WTC11 (cell line): ENCODE measurements around the gene POGZ. TPM values are rescaled to one million over a fixed set of nuclear protein-coding genes. Genes with fewer than 3 reads are reported as not detected.
"Not testable (repeated sequence)": the region's sequence is repeated elsewhere in the genome, so short reads cannot be mapped to it uniquely, and the experiment has no call there.

ENCODE experiments used
- ATAC-seq: fragments of 200-7000 bp; cut with Tn5 transposase; 2 replicates; pipeline ENCODE4 v1.10.0; 2021; ENCODE audit warnings: mild to moderate bottlenecking, moderate library complexity
- CTCF ChIA-PET: fragments of 300-600 bp; sonication (Branson Sonifier 250); formaldehyde crosslinking; loops from one replicate; lab custom pipeline; 2021; ENCODE audit warnings: antibody characterized with exemption; lab: Charles Lee
- POLR2A ChIA-PET: fragments of 350-600 bp; sonication (Branson Sonifier 250); formaldehyde crosslinking; loops from one replicate; lab custom pipeline; 2021; ENCODE audit warnings: antibody characterized with exemption; lab: Charles Lee
- DNase-seq: peaks from one replicate; pipeline ENCODE4 v3.0.0; 2021; ENCODE audit warnings: low spot score
- H3K27ac Mint-ChIP-seq: 2 replicates; pipeline ENCODE4 v1.8.0; 2021; ENCODE audit warnings: mixed read lengths
- H3K27me3 Mint-ChIP-seq: 2 replicates; pipeline ENCODE4 v1.8.0; 2021; ENCODE audit warnings: low read depth, mild to moderate bottlenecking, moderate library complexity, mixed read lengths
- H3K36me3 Mint-ChIP-seq: 2 replicates; pipeline ENCODE4 v1.8.0; 2021; ENCODE audit warnings: mixed read lengths
- H3K4me1 Mint-ChIP-seq: 2 replicates; pipeline ENCODE4 v1.8.0; 2022; ENCODE audit warnings: mixed read lengths
- H3K4me3 Mint-ChIP-seq: 2 replicates; pipeline ENCODE4 v1.8.0; 2021; ENCODE audit warnings: mild to moderate bottlenecking, moderate library complexity, mixed read lengths
- H3K9me3 Mint-ChIP-seq: 2 replicates; pipeline ENCODE4 v1.8.0; 2021; ENCODE audit warnings: mixed read lengths
- CDX4 ChIP-seq: fragments of 250-450 bp; sonication (Bioruptor Pico); IDR thresholded peaks from 2 replicates; pipeline ENCODE4 v1.9.0; 2021; ENCODE audit warnings: moderate library complexity, mild to moderate bottlenecking, inconsistent platforms, borderline replicate concordance
- CTCF ChIP-seq: fragments of 200-600 bp; IDR thresholded peaks from 2 replicates; pipeline ENCODE4 v1.8.0; 2022; ENCODE audit warnings: antibody characterized with exemption
- E2F1 ChIP-seq: sonication (generic); formaldehyde crosslinking; IDR thresholded peaks from 2 replicates; pipeline ENCODE4 v1.8.0; 2022; ENCODE audit warnings: mild to moderate bottlenecking, missing genetic modification reagents
- ERG ChIP-seq: fragments of 250-450 bp; sonication (Bioruptor Pico); IDR thresholded peaks from 2 replicates; pipeline ENCODE4 v1.8.0; 2021; ENCODE audit warnings: mild to moderate bottlenecking
- HMGA2 ChIP-seq: fragments of 250-450 bp; sonication (Bioruptor Pico); IDR thresholded peaks from 2 replicates; pipeline ENCODE4 v1.4.0; 2021; ENCODE audit warnings: mild to moderate bottlenecking, moderate library complexity
- MLX ChIP-seq: sonication (generic); formaldehyde crosslinking; IDR thresholded peaks from 2 replicates; pipeline ENCODE4 v1.8.1; 2023; ENCODE audit warnings: mild to moderate bottlenecking, missing genetic modification reagents, moderate library complexity
- MYBL2 ChIP-seq: sonication (generic); formaldehyde crosslinking; IDR thresholded peaks from 2 replicates; pipeline ENCODE4 v1.8.1; 2023; ENCODE audit warnings: mild to moderate bottlenecking, moderate library complexity, missing genetic modification reagents
- NFATC4 ChIP-seq: fragments of 250-450 bp; sonication (Bioruptor Pico); IDR thresholded peaks from 2 replicates; pipeline ENCODE4 v1.9.0; 2021; ENCODE audit warnings: mild to moderate bottlenecking
- PRRX2 ChIP-seq: fragments of 250-450 bp; sonication (Bioruptor Pico); IDR thresholded peaks from 2 replicates; pipeline ENCODE4 v1.8.0; 2021; ENCODE audit warnings: mild to moderate bottlenecking
- RELA ChIP-seq: sonication (generic); formaldehyde crosslinking; IDR thresholded peaks from 2 replicates; pipeline ENCODE4 v1.8.1; 2022; ENCODE audit warnings: missing genetic modification reagents, mild to moderate bottlenecking, borderline replicate concordance
- SMAD4 ChIP-seq: sonication (generic); formaldehyde crosslinking; IDR thresholded peaks from 2 replicates; pipeline ENCODE4 v1.8.0; 2022; ENCODE audit warnings: mild to moderate bottlenecking, missing genetic modification reagents
- TP53 ChIP-seq: sonication (generic); formaldehyde crosslinking; IDR thresholded peaks from 2 replicates; pipeline ENCODE4 v1.8.1; 2023; ENCODE audit warnings: mild to moderate bottlenecking, missing genetic modification reagents
- USF2 ChIP-seq: sonication (generic); formaldehyde crosslinking; IDR thresholded peaks from 2 replicates; pipeline ENCODE4 v1.8.1; 2023; ENCODE audit warnings: mild to moderate bottlenecking, missing genetic modification reagents, moderate library complexity
- ZBTB21 ChIP-seq: sonication (generic); formaldehyde crosslinking; IDR thresholded peaks from 2 replicates; pipeline ENCODE4 v1.8.1; 2023; ENCODE audit warnings: mild to moderate bottlenecking, missing genetic modification reagents, borderline replicate concordance
- ZMAT4 ChIP-seq: fragments of 250-450 bp; sonication (Bioruptor Pico); IDR thresholded peaks from 2 replicates; pipeline ENCODE4 v1.9.0; 2021; ENCODE audit warnings: mild to moderate bottlenecking
- ZNF219 ChIP-seq: sonication (generic); formaldehyde crosslinking; IDR thresholded peaks from 2 replicates; pipeline ENCODE4 v1.8.0; 2023; ENCODE audit warnings: missing genetic modification reagents, mild to moderate bottlenecking, borderline replicate concordance
- ZNF263 ChIP-seq: sonication (generic); formaldehyde crosslinking; IDR thresholded peaks from 2 replicates; pipeline ENCODE4 v1.8.1; 2022; ENCODE audit warnings: low read depth, mild to moderate bottlenecking, moderate library complexity, missing genetic modification reagents
- ZNF281 ChIP-seq: sonication (generic); formaldehyde crosslinking; IDR thresholded peaks from 2 replicates; pipeline ENCODE4 v1.8.0; 2023; ENCODE audit warnings: mild to moderate bottlenecking, missing genetic modification reagents
- ZNF532 ChIP-seq: fragments of 250-450 bp; sonication (Bioruptor Pico); IDR thresholded peaks from 2 replicates; pipeline ENCODE4 v1.9.0; 2021; ENCODE audit warnings: mild to moderate bottlenecking, borderline replicate concordance
- total RNA-seq: library from RNA; stranded (reverse); gene quantifications from 3 replicates; pipeline ENCODE4 v1.2.3, GENCODE V29; 2021

Gene POGZ
- total RNA-seq, 1 experiment from 2014 or later = 88.1 TPM

GRCh38 chr1:151391079-151391563 lies 68.2 kb downstream of the POGZ start:
- ChIA-PET CTCF (interaction anchor here (0.6 kb wide), 1 partner anchor 52 kb away, joined by 3 read pairs; no protein-coding TSS in a partner anchor), POLR2A (no interaction called here)
- H3K27me3 Mint-ChIP-seq = peaks cover 17% of the 10 kb centered on the region
- no peak overlapping the region for H3K4me3 Mint-ChIP-seq
- H3K36me3 Mint-ChIP-seq = no peaks in the 10 kb centered on the region
- TF ChIP-seq USF2 (CRISPR knock-in tag) (no peak), MLX (CRISPR knock-in tag) (no peak), NFATC4 (CRISPR knock-in tag) (no peak), ZNF532 (CRISPR knock-in tag) (no peak), MYBL2 (CRISPR knock-in tag) (no peak), PRRX2 (CRISPR knock-in tag) (no peak), E2F1 (CRISPR knock-in tag) (no peak), ZNF281 (CRISPR knock-in tag) (no peak), ZMAT4 (no peak), ERG (CRISPR knock-in tag) (no peak), TP53 (no peak), CTCF (no peak), CDX4 (no peak), ZNF263 (CRISPR knock-in tag) (no peak), SMAD4 (no peak), ZNF219 (CRISPR knock-in tag) (no peak), ZBTB21 (CRISPR knock-in tag) (no peak), HMGA2 (no peak), RELA (CRISPR knock-in tag) (no peak)
- no peaks in the 10 kb centered on the region for H3K4me1 Mint-ChIP-seq
- DNase-seq (no peak), ATAC-seq (no peak)
- peaks cover 13% of the 10 kb centered on the region for H3K9me3 Mint-ChIP-seq
- no peak overlapping the region for H3K27ac Mint-ChIP-seq

- Mint-ChIP-seq H3K9me3 (peaks cover 15% of the 10 kb centered on the region), H3K27me3 (peaks cover 17% of the 10 kb centered on the region)
- H3K4me1 Mint-ChIP-seq, H3K27ac Mint-ChIP-seq, POLR2A ChIA-PET, ATAC-seq, CTCF ChIA-PET, DNase-seq, H3K4me3 Mint-ChIP-seq, H3K36me3 Mint-ChIP-seq: not testable (repeated sequence)
Observed at GRCh38 chr1:151390221-151391078, 68.8 kb downstream of the POGZ start.
